Measurements from ENCODE around the gene PRR3. TPM values are rescaled to one million over a fixed set of nuclear protein-coding genes. Genes with fewer than 3 reads are reported as not detected.

PRR3 gene
- total and polyA plus RNA-seq, 9 of the 15 experiments (the other 6 are each of a cell fraction or from before 2014, with no cell fraction given): 23.5 to 59.6 (median 28.8) TPM

GRCh38 chr6:30508890-30509736 lies 48.0 kb upstream of the PRR3 start (continued):
- no peak for TF ChIP-seq PRDM10 (IDR thresholded peaks at IDR 0.05; ENCODE audit: partially characterized antibody)
- no peak for TF ChIP-seq RNF2 (IDR thresholded peaks at IDR 0.05)
- no peak for TF ChIP-seq NELFE (IDR thresholded peaks at IDR 0.05; ENCODE audit: insufficient read depth, insufficient read length)
- 0 out of 2 replicates have a peak, but pooled peaks have one; percentile 25 for TF ChIP-seq SOX6 (IDR thresholded peaks at IDR 0.05)
- TF ChIP-seq MGA (IDR thresholded peaks at IDR 0.05): peak; percentile 46
- peak in 1 of 2 experiments; percentile 82; a peak in 1 of 4 replicates for TF ChIP-seq MLLT1 (IDR thresholded peaks at IDR 0.05)
